GM19043 (cell line): ENCODE data around the gene ZNF331.
A peak's percentile ranks its signal among the peaks of the same experiment; 100 is the strongest.
"Not testable (repeated sequence)": the region's sequence is repeated elsewhere in the genome, so short reads cannot be mapped to it uniquely, and the experiment has no call there.

Experiments
- ATAC-seq: cut with Tn5 transposase; IDR thresholded peaks from one replicate; pipeline ENCODE4 v1.9.1; 2021; ENCODE audit warnings: low read depth; ENCODE audit not compliant: unreplicated experiment

Gene ZNF331

DNA sequence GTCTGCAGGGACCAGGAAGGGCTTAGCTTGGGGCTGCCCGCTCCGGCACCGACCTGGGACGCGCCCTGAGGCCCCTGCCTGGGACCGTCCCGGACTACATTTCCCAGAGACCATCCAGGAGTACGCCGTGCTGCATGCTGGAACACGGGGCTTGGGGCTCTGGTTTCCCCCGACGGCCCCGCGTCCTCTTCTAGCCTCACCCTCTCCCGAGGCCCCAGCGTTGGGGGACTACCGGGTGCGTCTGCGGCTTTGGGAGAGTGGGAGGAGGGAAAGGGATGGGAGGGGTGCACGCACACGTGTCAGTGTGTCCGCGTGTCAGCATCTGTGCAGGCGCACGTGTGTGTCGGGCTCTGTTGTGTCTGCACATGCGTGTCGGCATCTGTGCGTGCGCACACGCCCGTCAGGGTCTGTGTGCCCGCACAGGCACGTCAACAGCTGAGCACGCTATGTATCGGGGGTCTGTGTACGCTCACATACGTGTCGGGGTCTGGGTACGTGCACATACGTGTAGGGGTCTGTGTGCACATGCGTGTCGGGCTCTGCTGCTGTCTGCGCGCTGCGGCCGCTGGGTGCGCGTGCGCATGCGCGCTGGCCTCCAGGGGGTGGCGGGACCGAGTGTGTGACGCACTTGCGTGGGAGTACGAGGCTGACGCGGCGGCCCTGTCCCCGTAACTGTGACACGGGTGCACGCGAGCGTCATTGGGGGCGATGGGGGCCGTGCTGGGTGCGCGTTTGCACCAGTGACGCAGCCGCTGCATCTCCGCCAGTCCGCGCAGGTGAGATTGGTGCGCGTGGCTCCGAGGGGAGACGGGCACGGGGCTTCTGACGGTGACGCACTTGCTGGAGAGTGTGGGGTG, at the start of gene ZNF331:
Gene ZNF331 (plus strand): TSS at position 625 of the 857 bp plus-strand sequence. CDS start 31,232 bp downstream, outside the sequence.
- peak; percentile 64 for ATAC-seq

DNA sequence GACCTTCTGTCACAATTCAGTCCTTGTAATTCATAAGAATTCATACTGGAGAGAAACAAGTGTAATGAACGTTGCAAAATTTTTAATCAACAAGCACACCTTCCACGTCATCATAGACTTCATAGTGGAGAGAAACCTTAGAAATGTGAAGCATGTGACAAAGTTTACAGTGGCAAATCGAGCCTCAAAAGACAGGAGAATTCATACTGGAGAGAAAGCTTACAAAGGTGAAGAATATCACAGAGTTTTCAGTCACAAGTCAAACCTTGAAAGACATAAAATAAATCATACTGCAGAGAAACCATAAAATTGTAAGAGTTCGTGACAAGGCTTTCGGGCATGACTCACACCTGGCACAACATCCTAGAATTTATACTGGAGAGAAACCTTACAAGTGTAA, 45.8 kb upstream of the ZNF331 start:
- ATAC-seq = no peak

DNA sequence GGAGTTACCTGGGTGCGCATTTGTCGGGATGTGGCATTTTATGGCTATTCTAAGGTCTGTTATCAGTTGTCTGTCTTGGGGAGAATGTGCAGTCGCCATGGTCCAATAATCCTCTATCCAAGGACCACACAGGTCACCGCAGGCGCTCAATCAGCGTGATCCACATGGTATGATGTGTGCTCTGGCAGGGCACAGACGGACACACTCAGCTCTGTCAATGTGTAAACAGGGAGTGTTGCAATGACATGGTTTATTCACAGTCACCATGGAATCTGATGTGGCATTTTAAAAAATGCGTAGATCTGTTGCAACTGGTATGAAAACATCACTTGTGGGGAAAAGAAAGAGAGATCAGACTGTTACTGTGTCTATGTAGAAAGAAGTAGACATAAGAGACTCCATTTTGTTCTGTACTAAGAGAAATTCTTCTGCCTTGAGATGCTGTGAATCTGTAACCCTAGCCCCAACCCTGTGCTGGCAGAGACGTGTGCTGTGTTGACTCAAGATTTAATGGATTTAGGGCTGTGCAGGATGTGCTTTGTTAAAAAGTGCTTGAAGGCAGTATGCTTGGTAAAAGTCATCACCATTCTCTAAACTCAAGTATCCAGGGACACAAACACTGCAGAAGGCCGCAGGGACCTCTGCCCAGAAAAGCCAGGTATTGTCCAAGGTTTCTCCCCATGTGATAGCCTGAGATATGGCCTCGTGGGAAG, 40.5 kb upstream of the ZNF331 start:
- ATAC-seq = not testable (repeated sequence)

DNA sequence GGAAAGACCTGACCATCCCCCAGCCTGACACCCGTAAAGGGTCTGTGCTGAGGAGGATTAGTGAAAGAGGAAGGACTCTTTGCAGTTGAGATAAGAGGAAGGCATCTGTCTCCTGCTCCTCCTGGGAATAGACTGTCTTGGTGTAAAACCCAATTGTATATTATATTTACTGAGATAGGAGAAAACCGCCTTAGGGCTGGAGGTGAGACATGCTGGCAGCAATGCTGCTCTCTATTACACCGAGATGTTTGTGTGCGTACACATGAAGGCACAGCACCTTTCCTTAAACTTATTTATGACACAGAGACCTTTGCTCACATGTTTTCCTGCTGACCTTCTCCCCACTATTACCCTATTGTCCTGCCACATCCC, 39.9 kb upstream of the ZNF331 start:
- ATAC-seq = not testable (repeated sequence)

DNA sequence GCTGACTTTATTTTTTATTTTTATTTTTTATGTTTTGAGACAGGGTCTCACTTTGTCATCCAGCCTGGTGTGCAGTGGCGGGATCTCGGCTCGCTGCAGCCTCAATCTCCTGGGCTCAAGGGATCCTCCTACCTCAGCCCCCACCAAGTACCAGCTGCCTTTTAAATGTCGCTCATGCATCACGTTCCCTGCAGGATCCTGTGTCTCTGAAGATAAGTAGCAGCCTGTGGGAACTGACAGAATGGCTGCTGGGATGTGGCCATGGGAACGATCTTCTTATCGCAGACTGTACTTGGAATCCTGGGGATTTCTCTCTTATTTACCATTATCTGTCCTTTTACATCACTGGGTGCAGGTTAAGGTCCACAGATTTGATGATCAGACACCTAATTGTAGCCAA, 34.8 kb upstream of the ZNF331 start:
- not testable (repeated sequence) for ATAC-seq

DNA sequence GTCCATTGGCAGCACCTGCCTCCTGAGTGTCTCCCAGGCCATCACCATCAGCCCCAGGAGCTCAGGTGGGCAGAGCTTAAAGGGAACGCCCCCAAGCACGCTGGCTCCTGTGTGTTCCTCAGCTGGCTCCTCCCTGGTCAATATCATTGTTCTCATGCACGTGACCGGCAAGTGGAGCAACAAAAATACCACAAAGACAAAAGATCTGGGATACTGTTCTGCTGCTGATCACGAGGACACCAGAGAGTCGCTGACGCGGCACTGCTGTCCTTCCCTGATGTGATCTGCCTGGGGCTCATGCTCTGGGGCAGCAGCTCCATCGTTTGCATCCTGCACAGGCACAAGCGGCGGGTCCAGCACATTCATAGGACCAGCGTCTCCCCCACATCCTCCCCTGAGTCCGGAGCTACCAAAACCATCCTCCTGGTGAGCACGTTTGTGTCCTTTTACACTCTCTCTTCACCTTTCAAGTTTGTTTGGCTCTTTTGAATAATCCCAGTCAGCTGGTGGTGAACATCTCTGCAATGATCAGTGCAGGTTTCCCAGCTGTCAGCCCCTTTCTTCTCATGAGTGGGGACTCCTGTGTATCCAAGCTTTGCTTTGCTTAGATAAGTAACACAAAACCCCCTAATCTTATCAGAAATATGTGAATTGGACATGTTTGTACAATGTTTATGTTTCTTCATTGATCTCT, 34.1 kb upstream of the ZNF331 start:
- not testable (repeated sequence) for ATAC-seq

DNA sequence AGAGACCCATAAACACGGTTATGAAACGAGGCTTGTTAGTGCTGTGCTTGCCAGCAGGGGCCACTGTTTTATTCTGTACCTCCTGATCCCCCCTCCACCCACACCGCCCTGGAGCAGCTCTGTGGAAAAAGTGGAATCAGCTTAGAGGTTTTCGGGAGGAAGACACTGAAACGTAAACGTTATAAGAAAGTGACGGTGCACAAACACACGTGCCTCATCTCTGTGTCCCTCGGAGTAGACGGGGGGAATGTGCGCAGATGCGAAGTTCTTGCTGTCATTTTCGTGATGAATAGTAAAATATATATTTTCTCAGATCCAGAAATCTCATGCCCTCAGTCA, 33.6 kb upstream of the ZNF331 start:
- ATAC-seq = not testable (repeated sequence)

DNA sequence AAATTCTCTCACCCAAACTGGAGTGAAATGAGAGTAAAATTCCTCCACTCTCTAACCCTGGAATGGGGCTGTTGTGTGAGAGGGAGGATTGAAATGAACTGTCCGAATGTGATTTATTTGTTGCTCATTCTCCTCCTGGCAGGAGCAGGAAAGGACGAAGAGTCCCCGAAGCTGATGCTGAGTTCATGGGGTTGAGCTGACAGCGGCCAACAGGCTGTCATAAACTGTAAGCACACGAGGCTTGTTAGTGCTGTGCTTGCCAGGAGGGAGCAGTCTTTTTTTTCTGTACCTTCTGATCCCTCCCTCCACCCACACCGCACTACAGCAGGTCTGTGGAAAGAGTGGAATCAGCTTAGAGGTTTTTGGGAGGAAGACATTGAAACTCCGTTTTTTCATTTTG, 33.1 kb upstream of the ZNF331 start:
- ATAC-seq = no peak

DNA sequence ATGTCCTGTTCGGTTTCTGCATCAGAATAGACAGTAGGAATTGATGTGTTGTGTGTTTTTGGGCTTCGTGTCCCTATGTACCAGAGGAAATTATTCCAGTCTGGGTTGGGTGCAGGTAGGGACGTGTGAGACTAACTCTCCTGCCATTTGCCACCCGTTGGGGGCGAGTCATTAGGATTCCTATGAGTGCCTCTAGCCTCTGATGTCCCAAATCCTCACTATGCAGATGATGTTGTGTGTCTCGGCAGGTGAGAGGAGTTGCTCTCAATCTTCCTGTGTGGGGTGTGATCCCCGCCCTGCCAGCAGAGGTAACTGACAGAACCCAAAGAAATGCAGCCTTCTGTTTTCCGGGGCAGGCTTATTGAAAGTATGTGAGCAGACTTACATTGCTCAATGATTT, 31.2 kb upstream of the ZNF331 start:
- no peak for ATAC-seq

DNA sequence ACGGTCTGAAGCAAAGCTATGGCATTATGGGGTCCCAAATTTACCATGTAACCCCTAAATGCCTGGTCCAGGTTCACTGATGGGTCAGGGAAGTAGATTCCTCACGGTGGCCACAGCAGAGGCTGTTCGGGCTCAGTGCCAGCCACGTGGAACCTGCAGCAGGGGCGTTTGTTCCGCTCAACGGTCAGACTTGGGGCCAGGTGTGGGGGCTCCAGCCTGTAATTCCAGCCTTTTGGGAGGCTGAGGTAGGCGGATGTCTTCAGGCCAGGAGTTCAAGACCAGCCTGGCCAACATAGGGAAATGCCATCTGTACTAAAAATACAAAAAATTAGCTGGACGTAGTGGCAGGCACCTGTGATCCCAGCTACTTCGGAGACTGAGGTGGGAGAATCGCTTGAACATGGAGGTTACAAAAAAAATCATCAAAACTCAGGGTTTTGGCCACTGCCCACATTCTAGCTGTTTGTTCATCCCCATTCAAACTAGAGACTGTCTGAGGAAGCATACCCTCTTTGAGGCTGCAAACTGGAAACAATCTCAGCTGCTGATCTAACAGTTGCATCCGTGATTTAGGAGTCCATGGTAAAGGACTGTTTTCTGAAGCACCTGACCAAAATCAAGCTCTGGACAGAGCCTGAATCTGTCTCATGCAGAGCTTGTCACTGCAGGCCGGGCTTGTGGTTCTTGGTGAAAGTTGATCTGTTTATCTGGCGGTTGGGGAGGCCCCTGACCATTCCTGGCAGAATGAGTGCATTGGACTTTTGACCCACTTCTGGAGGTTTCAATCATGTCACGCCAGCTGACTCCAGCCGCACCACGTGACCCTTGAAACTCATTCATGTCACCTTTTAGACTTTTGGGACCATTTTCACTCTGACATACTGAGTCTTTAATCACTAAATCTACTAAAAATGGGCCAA, 30.2 kb upstream of the ZNF331 start:
- ATAC-seq = no peak

DNA sequence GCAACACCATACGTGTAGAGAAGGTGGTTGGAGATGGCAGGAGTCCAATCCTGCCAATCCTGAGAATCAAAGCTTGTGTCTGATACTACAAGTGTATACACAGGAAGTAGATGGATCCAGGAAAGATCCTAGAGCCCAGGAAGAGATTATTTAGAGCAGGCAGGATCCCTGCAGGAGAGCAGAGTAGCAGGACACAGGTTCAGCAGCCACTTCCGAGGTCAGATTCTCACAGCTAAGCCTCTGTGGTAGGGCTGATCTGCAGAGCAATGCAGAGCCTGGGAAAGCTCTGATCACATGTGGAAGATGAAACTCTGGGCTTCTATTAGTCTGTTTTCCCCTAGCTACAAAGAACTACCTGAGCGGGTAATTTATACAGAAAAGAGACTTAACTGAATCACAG, 28.5 kb upstream of the ZNF331 start:
- ATAC-seq = no peak

DNA sequence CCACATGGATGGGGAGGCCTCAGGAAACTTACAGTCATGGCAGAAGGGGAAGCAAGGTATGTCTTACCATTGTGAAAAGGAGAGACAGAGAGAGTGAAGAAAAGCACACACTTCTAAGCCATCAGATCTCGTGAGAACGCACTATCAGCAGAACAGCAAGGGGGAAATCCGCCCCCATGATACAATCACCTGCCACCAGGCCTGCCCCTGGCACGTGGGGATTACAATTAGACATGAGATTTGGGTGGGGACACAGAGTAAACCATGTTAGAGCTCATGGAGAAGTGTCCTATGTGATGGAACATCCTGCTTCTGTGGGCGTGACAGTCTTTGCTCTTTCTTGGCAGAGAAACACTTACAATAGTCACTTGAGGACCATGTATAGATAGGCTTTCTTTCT, 28.1 kb upstream of the ZNF331 start:
- ATAC-seq = no peak

DNA sequence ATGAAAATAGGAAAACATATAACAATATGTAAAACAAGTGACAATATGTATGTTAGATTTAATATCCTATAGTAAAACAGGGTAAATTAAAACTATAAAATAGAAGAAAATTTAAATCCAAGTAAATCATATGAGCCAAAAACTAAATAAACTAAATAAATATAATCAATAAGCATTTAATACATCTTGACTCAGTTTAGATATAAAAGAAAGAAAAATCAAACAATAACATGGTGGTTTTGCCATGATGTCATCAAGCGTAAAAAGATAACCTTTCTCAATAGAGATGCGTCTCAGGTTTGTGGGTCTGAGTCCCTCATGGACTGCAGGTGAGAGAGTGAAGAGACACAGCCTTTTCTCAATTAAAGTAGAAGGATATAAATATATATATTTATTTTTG, 26.6 kb upstream of the ZNF331 start:
- ATAC-seq = no peak

DNA sequence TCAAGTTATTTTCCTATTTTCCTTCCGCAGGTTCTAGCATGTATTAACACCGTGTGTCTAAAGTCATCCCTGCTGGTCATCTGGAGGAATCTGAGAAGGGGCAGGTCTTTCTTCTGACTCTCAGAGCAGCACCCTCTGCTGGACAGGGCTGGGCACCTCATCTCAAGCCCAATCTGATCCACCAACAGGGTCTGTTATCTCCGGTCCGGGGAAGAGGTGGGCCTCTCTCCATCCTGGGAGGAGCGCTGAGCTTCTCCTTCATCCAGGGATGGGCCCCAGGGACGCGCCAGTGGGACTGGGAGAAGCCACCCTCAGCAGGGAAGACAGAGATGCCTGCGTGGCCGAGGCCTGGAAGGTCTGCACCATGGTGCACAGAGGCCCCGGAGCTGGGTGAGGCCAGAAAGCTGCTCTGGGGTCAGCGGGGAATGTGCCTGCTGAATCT, 26.0 kb upstream of the ZNF331 start:
- no peak for ATAC-seq

DNA sequence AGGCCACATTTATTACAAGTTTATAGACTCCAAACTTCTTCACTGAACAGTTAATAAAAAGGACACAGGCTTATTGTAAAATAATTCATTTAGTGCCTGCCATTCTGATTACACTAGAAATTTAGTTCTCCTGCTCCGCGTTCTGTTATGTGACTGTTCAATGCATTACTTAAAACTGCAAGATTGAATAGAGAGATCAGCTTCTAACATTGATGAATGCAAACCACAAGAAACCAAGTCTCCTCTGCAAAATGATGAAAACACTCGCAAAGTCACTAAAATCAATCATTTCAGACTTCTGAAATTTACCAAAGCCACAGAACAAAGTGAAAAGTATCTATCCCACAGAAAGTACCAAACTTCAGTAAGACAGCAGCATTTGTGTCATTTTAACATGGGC, 22.9 kb upstream of the ZNF331 start:
- not testable (repeated sequence) for ATAC-seq

DNA sequence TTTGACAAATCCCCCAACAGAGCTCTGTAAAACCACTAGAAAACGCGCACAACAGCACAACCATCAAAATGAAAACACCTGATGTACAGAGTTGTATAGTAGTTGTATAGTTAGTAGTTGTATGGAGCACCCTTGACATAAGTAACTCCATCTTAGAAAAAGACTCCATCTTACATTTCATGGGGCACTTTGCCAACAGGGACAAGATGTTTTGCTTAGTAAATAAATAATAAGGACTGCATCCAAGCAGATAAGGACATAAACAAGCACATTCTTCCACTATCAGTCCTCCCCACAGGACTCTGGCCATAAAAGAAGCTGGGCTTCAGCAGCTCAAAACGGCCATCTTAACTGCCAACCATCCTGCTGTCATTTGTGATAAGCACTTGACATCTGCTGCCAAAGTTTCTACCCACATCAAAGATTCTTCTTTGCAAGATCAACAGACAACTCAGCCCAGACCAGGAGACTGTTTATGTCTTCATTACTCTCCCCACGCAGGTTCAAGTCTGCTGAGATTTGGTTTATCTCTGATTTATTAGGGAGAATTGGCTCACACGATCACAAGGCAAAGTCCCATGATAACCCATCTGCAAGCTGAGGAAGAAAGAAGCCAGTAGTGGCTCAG, 20.7 kb upstream of the ZNF331 start:
- no peak for ATAC-seq

DNA sequence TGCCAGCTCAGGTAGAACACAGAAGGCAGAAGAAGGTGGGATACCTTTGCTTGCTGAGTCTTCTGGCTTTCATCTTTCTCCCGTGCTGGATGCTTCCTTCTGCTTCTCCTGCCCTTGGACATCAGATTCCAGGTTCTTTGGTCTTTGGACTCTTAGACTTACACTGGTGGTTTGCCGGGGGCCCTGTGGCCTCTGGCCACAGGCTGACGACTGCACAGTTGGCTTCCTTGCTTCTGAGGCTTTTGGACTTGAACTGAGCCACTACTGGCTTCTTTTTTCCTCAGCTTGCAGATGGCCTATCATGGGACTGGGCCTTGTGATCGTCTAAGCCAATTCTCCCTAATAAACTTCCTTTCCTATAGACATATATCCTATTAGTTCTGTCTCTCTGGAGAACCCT, 19.8 kb upstream of the ZNF331 start:
- ATAC-seq = no peak

DNA sequence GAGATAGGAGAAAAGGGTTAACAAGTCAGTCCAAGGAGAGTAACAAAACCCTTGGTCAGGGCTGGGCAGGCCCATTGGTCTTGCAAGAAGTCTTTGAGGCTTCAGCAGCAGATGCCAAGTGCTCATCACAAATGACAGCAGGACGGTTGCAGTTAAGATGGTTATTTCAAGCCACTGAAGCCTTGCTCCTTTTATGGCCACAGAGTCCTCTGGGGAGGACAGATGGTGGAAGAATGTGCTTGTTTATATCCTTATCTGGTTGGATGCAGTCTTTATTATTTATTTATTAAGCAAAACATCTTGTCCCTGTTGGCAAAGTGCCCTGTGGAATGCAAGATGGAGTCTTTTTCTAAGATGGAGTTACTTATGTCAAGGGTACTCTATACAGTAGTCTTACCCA, 19.2 kb upstream of the ZNF331 start:
- no peak for ATAC-seq

DNA sequence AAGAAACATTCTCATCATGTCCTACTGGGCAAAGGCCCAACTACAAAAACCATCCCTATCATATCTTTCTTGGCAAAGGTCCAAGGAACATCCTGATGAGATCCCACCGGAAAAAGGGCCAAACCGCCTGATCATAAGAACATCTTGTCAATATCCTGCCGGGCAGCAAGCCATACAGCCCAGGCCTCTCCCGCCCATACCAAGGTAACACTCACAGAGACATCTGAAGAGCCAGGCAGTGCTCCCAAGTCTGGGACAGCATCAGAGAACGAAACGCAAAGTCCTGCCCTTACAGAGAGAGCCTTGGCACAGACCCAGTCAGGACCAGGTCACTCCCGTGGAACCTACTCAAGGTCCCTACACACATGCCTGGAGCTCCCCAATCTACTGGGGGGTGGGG, 18.5 kb upstream of the ZNF331 start:
- no peak for ATAC-seq

DNA sequence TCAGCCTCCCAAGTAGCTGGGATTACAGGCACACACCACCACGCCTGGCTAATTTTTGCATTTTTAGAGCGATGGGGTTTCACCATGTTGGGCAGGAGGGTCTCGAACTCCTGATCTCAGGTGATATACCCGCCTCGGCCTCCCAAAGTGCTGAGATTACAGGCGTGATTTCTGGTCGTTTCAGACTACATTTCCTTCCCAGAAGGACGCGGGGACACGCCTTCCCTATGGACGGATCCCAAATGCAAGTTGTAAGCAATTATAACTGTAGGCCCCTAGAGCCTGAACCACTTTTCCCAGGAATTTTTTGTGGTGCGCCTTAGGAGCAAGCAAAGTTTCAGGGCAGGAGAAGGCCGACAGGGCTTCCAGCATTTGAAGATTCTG, 17.8 kb upstream of the ZNF331 start:
- no peak for ATAC-seq
